ENCODE results near the gene CDYL2.

DNA sequence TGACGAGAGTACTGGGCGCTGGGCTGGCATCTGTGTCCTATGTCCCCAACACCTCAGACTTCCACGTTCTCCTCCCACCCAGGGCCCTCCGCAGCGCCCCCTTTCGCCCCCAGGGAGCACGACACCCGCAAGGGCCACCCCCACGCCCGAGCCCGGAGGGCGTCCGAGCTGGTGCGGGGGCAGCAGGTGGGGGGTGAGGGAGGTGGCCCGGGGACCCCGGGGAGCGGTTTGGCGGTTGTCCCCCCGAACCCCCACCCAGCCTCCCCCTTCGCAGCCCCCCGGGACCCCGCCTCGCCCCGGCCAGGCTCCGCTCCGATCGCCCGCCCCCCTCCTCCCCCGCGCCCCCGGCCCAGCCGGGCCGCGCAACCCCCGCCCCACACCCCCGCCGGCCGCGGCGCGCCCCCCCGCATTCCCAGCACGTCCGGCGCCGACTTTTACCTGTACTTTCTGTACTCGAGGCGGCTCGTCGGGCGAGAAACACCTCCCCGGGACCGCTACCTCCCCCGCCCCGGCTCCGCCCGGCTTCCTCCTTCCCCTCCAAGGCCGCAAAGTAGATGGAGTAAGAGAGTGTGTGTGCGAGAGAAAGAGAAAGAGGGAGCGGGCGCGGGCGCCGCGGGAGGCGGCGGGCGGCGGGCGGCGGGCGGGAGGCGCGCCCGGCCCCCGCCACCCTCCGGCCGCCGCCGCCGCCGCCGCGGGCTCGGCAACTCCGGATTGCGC lies 901 bp downstream of the CDYL2 start:
- TF ChIP-seq EZH2 (IDR thresholded peaks at IDR 0.05) (no peak), POLR2AphosphoS5 (IDR thresholded peaks at IDR 0.05; ENCODE audit: borderline replicate concordance, low read depth, low read length) (no peak)
